Suprapubic skin (tissue), 4 donors: Measurements from ENCODE around the gene NARS2. TPM values are rescaled to one million over a fixed set of nuclear protein-coding genes. Genes with fewer than 3 reads are reported as not detected.
"Not testable (repeated sequence)": the region's sequence is repeated elsewhere in the genome, so short reads cannot be mapped to it uniquely, and the experiment has no call there.

Experiments
- DNase-seq, 2 donors: peaks; one replicate each; pipeline ENCODE4 v3.0.0-alpha.2; 2019; ENCODE audit warnings: low spot score in 2 of 2
- H3K27ac ChIP-seq: fragments of 200-600 bp; sonication (generic); one replicate; pipeline ENCODE4 v1.5.1; 2019
- H3K27me3 ChIP-seq: fragments of 200-600 bp; sonication (generic); one replicate; pipeline ENCODE4 v1.5.1; 2019
- H3K36me3 ChIP-seq: fragments of 200-600 bp; sonication (generic); one replicate; pipeline ENCODE4 v1.5.1; 2019
- H3K4me1 ChIP-seq: fragments of 200-600 bp; sonication (generic); one replicate; pipeline ENCODE4 v1.5.1; 2019
- H3K4me3 ChIP-seq: fragments of 200-600 bp; sonication (generic); one replicate; pipeline ENCODE4 v1.5.1; 2019; ENCODE audit warnings: mild to moderate bottlenecking
- H3K9me3 ChIP-seq: fragments of 200-600 bp; sonication (generic); one replicate; pipeline ENCODE4 v1.5.1; 2019
- CTCF ChIP-seq, 2 donors: fragments of 200-600 bp in 1 of 2; fragments of 450-650 bp in 1 of 2; sonication (generic) in 1 of 2; IDR thresholded peaks; one replicate each; pipeline ENCODE4 v1.5.1; 2016 to 2019; ENCODE audit warnings: antibody characterized with exemption in 2 of 2, mild to moderate bottlenecking in 1 of 2, moderate library complexity in 1 of 2
- EP300 ChIP-seq: sonication (generic); formaldehyde crosslinking; IDR thresholded peaks from one replicate; pipeline ENCODE4 v1.6.1; 2017; ENCODE audit warnings: antibody characterized with exemption
- POLR2A ChIP-seq, 2 donors: fragments of 450-650 bp; IDR thresholded peaks; one replicate each; pipeline ENCODE4 v1.6.1; 2017; ENCODE audit warnings: antibody characterized with exemption in 2 of 2, mild to moderate bottlenecking in 2 of 2, moderate library complexity in 2 of 2
- POLR2AphosphoS5 ChIP-seq, 3 donors: sonication (generic); formaldehyde crosslinking; IDR thresholded peaks; one replicate each; pipeline ENCODE4 v1.6.1; 2017; ENCODE audit warnings: antibody characterized with exemption in 3 of 3
- WGBS: methylation state at CpG from one replicate; pipeline ENCODE4 v1.1.5; 2018; 5-methylcytosine and 5-hydroxymethylcytosine counted together
- total RNA-seq, 4 donors: library from RNA; depleted of rRNA; stranded (reverse); fragments of >200 nt; gene quantifications; one replicate each; pipeline ENCODE4 v1.1.0, GENCODE V29; 2016

NARS2 gene
- total RNA-seq, 4 donors from 2014 or later, result 10.9 to 14.7 (median 14.7) TPM

- peaks cover 22% of the 10 kb centered on the region for H3K36me3 ChIP-seq
- no peak overlapping the region for H3K27ac ChIP-seq
- H3K9me3 ChIP-seq, result no peaks in the 10 kb centered on the region
- DNase-seq, result no peak
- no peak for TF ChIP-seq POLR2AphosphoS5 (IDR thresholded peaks at IDR 0.05)
- no peak for TF ChIP-seq EP300
- TF ChIP-seq CTCF (IDR thresholded peaks at IDR 0.05), result no peak
- no peak for TF ChIP-seq POLR2A (IDR thresholded peaks at IDR 0.05)
- H3K27me3 ChIP-seq, result no peaks in the 10 kb centered on the region
- H3K4me1 ChIP-seq, result no peaks in the 10 kb centered on the region
- WGBS, result 86% methylated on average over 4 of the region's 4 CpGs
- no peak overlapping the region for H3K4me3 ChIP-seq
Measured at GRCh38 chr11:78467931-78468330, 106.7 kb downstream of the NARS2 start.

- no peaks in the 10 kb centered on the region for H3K9me3 ChIP-seq
- TF ChIP-seq POLR2AphosphoS5 (IDR thresholded peaks at IDR 0.05) (no peak), POLR2A (IDR thresholded peaks at IDR 0.05) (no peak), EP300 (no peak), CTCF (IDR thresholded peaks at IDR 0.05) (no peak)
- no peaks in the 10 kb centered on the region for H3K4me1 ChIP-seq
- no peak for DNase-seq
- H3K36me3 ChIP-seq, result peaks cover 26% of the 10 kb centered on the region
- H3K4me3 ChIP-seq, result no peak overlapping the region
- no peaks in the 10 kb centered on the region for H3K27me3 ChIP-seq
- no peak overlapping the region for H3K27ac ChIP-seq
- 94% methylated on average over 2 of the region's 2 CpGs for WGBS
Measured at GRCh38 chr11:78467370-78467769, 107.3 kb downstream of the NARS2 start.

- WGBS, result 90% methylated on average over 6 of the region's 19 CpGs
- Histone ChIP-seq H3K36me3 (peaks cover 28% of the 10 kb centered on the region), H3K4me1 (no peaks in the 10 kb centered on the region), H3K9me3 (no peaks in the 10 kb centered on the region), H3K27me3 (no peaks in the 10 kb centered on the region), H3K4me3 (no peak overlapping the region), H3K27ac (no peak overlapping the region)
- TF ChIP-seq EP300 (no peak), CTCF (IDR thresholded peaks at IDR 0.05) (no peak), POLR2A (IDR thresholded peaks at IDR 0.05) (no peak), POLR2AphosphoS5 (IDR thresholded peaks at IDR 0.05) (no peak)
- no peak for DNase-seq
Measured at GRCh38 chr11:78465169-78465942, 109.3 kb downstream of the NARS2 start.

GRCh38 chr11:78464787-78465168 is 109.9 kb downstream of the NARS2 start:
- H3K27ac ChIP-seq, H3K27me3 ChIP-seq, H3K4me1 ChIP-seq, DNase-seq, H3K4me3 ChIP-seq, H3K9me3 ChIP-seq: not testable (repeated sequence)
- WGBS, result no CpG with 5 or more reads among the region's 14 CpGs
- peaks cover 30% of the 10 kb centered on the region for H3K36me3 ChIP-seq

- H3K4me3 ChIP-seq, result no peak overlapping the region
- TF ChIP-seq CTCF (IDR thresholded peaks at IDR 0.05), result no peak
- TF ChIP-seq POLR2A (IDR thresholded peaks at IDR 0.05), result no peak
- no peaks in the 10 kb centered on the region for H3K27me3 ChIP-seq
- H3K27ac ChIP-seq, result no peak overlapping the region
- 92% methylated on average over 1 of the region's 1 CpG for WGBS
- peaks cover 43% of the 10 kb centered on the region for H3K36me3 ChIP-seq
- H3K9me3 ChIP-seq, result no peaks in the 10 kb centered on the region
- H3K4me1 ChIP-seq, result no peaks in the 10 kb centered on the region
- no peak for DNase-seq
Measured at GRCh38 chr11:78460471-78460870, 114.2 kb downstream of the NARS2 start.

- 96% methylated on average over 4 of the region's 4 CpGs for WGBS
- no peaks in the 10 kb centered on the region for H3K27me3 ChIP-seq
- H3K36me3 ChIP-seq, result peaks cover 37% of the 10 kb centered on the region
- no peak overlapping the region for H3K4me3 ChIP-seq
- H3K4me1 ChIP-seq, result no peaks in the 10 kb centered on the region
- H3K9me3 ChIP-seq, result no peaks in the 10 kb centered on the region
- no peak for DNase-seq
- no peak overlapping the region for H3K27ac ChIP-seq
- TF ChIP-seq EP300, result no peak
- no peak for TF ChIP-seq POLR2A (IDR thresholded peaks at IDR 0.05)
- TF ChIP-seq CTCF (IDR thresholded peaks at IDR 0.05), result no peak
- no peak for TF ChIP-seq POLR2AphosphoS5 (IDR thresholded peaks at IDR 0.05)
Measured at GRCh38 chr11:78459738-78460137, 114.9 kb downstream of the NARS2 start.
